HG03280 (cell line): ENCODE data around the gene TOM1L1.

Source experiments
- ATAC-seq: cut with Tn5 transposase; IDR thresholded peaks from one replicate; pipeline ENCODE4 v1.9.1; 2021; ENCODE audit warnings: mild to moderate bottlenecking, moderate library complexity; ENCODE audit not compliant: unreplicated experiment

TOM1L1 gene

GRCh38 chr17:54990118-54990517 lies 89.5 kb downstream of the TOM1L1 start:
- no peak for ATAC-seq

- no peak for ATAC-seq
Measured at GRCh38 chr17:54991567-54991966, 90.9 kb downstream of the TOM1L1 start.

GRCh38 chr17:54992797-54993639 lies 92.4 kb downstream of the TOM1L1 start:
- ATAC-seq: no peak

GRCh38 chr17:54996441-54996840 lies 95.8 kb downstream of the TOM1L1 start:
- ATAC-seq: no peak

- no peak for ATAC-seq
Measured at GRCh38 chr17:55002458-55002857, 101.8 kb downstream of the TOM1L1 start.

- ATAC-seq: no peak
Measured at GRCh38 chr17:55004484-55004883, 103.8 kb downstream of the TOM1L1 start.

GRCh38 chr17:55005520-55005919 lies 104.9 kb downstream of the TOM1L1 start:
- no peak for ATAC-seq
